ENCODE results near the gene URI1. TPM values are rescaled to one million over a fixed set of nuclear protein-coding genes. Genes with fewer than 3 reads are reported as not detected.

The URI1 gene
- total RNA-seq, 1 experiment from 2014 or later, result 31.0 TPM

- intact Hi-C loops (cut with micrococcal nuclease), result no loop called here
- Histone ChIP-seq H3K9me3 (ENCODE audit: low read length) (no peaks in the 10 kb centered on the region), H3F3A (ENCODE audit: low read length, unreplicated experiment) (no peaks in the 10 kb centered on the region), H3K9me2 (replicated peaks; ENCODE audit: low read length) (no peaks in the 10 kb centered on the region), H3K36me3 (ENCODE audit: low read depth, low read length) (no peaks in the 10 kb centered on the region), H3K27me3 (ENCODE audit: low read length) (no peaks in the 10 kb centered on the region; the same call in 1 of the 2 replicates), H3K4me2 (ENCODE audit: low read length) (no peak overlapping the region), H3K4me1 (ENCODE audit: insufficient read depth, low read length) (no peaks in the 10 kb centered on the region), H4K20me1 (ENCODE audit: low read length) (no peaks in the 10 kb centered on the region), H3K9ac (ENCODE audit: low read length) (no peak overlapping the region), H2AFZ (ENCODE audit: low read length) (no peak overlapping the region), H3K27ac (ENCODE audit: low read length) (no peak overlapping the region), H3K4me3 (ENCODE audit: low read length) (no peak overlapping the region), H3K79me2 (ENCODE audit: low read length) (no peaks in the 10 kb centered on the region)
- DNase-seq, result no peak
- TF ChIP-seq EZH2phosphoT487 (IDR thresholded peaks at IDR 0.05; ENCODE audit: borderline replicate concordance, low read length) (no peak), EZH2 (IDR thresholded peaks at IDR 0.05; ENCODE audit: low read length, unreplicated experiment) (no peak), CTCF (conservative IDR thresholded peaks at IDR 0.05; ENCODE audit: low read depth, low read length) (0 out of 2 replicates have a peak, but pooled peaks have one; percentile 10)
- ATAC-seq, result no peak
- ChIA-PET POLR2A (ENCODE audit: unreplicated experiment) (no interaction called here), CTCF (interaction anchor here (0.6 kb wide), 1 partner anchor 48 kb away, joined by 3 read pairs; no protein-coding TSS in a partner anchor)
- BruUV-seq (replicated peaks), result no TSS peak
Measured at GRCh38 chr19:29923653-29924052, 18.4 kb upstream of the URI1 start.

GRCh38 chr19:29926031-29926430 is 16.0 kb upstream of the URI1 start:
- H3K79me2 ChIP-seq (ENCODE audit: low read length), result no peaks in the 10 kb centered on the region
- H3K36me3 ChIP-seq (ENCODE audit: low read depth, low read length), result no peaks in the 10 kb centered on the region
- no peaks in the 10 kb centered on the region for H3K9me3 ChIP-seq (ENCODE audit: low read length)
- CTCF ChIA-PET, result no interaction called here
- DNase-seq (no peak), ATAC-seq (no peak)
- no peak overlapping the region for H3K9ac ChIP-seq (ENCODE audit: low read length)
- BruUV-seq (replicated peaks), result no TSS peak
- no peaks in the 10 kb centered on the region for H3K27me3 ChIP-seq (ENCODE audit: low read length)
- POLR2A ChIA-PET (ENCODE audit: unreplicated experiment), result no interaction called here
- no peak for TF ChIP-seq CTCF (conservative IDR thresholded peaks at IDR 0.05; ENCODE audit: low read depth, low read length)
- TF ChIP-seq EZH2phosphoT487 (IDR thresholded peaks at IDR 0.05; ENCODE audit: borderline replicate concordance, low read length), result no peak
- TF ChIP-seq EZH2 (IDR thresholded peaks at IDR 0.05; ENCODE audit: low read length, unreplicated experiment), result no peak
- intact Hi-C loops (cut with micrococcal nuclease), result no loop called here
- no peak overlapping the region for H3K4me2 ChIP-seq (ENCODE audit: low read length)
- no peak overlapping the region for H2AFZ ChIP-seq (ENCODE audit: low read length)
- H3K4me3 ChIP-seq (ENCODE audit: low read length), result no peak overlapping the region
- H3F3A ChIP-seq (ENCODE audit: low read length, unreplicated experiment), result no peaks in the 10 kb centered on the region
- no peaks in the 10 kb centered on the region for H3K4me1 ChIP-seq (ENCODE audit: insufficient read depth, low read length)
- H4K20me1 ChIP-seq (ENCODE audit: low read length), result no peaks in the 10 kb centered on the region
- no peaks in the 10 kb centered on the region for H3K9me2 ChIP-seq (replicated peaks; ENCODE audit: low read length)
- H3K27ac ChIP-seq (ENCODE audit: low read length), result no peak overlapping the region

GRCh38 chr19:29926801-29927200 is 15.2 kb upstream of the URI1 start:
- no peaks in the 10 kb centered on the region for H4K20me1 ChIP-seq (ENCODE audit: low read length)
- TF ChIP-seq EZH2phosphoT487 (IDR thresholded peaks at IDR 0.05; ENCODE audit: borderline replicate concordance, low read length) (no peak), EZH2 (IDR thresholded peaks at IDR 0.05; ENCODE audit: low read length, unreplicated experiment) (no peak), CTCF (conservative IDR thresholded peaks at IDR 0.05; ENCODE audit: low read depth, low read length) (no peak)
- ChIA-PET POLR2A (ENCODE audit: unreplicated experiment) (no interaction called here), CTCF (no interaction called here)
- H2AFZ ChIP-seq (ENCODE audit: low read length), result no peak overlapping the region
- H3K36me3 ChIP-seq (ENCODE audit: low read depth, low read length), result no peaks in the 10 kb centered on the region
- intact Hi-C loops (cut with micrococcal nuclease), result no loop called here
- no TSS peak for BruUV-seq (replicated peaks)
- H3K27ac ChIP-seq (ENCODE audit: low read length), result no peak overlapping the region
- no peak overlapping the region for H3K4me3 ChIP-seq (ENCODE audit: low read length)
- no peaks in the 10 kb centered on the region for H3K79me2 ChIP-seq (ENCODE audit: low read length)
- no peaks in the 10 kb centered on the region for H3K27me3 ChIP-seq (ENCODE audit: low read length)
- no peak overlapping the region for H3K4me2 ChIP-seq (ENCODE audit: low read length)
- no peak overlapping the region for H3K9ac ChIP-seq (ENCODE audit: low read length)
- H3F3A ChIP-seq (ENCODE audit: low read length, unreplicated experiment), result no peaks in the 10 kb centered on the region
- H3K9me3 ChIP-seq (ENCODE audit: low read length), result no peaks in the 10 kb centered on the region
- DNase-seq, result no peak
- no peaks in the 10 kb centered on the region for H3K9me2 ChIP-seq (replicated peaks; ENCODE audit: low read length)
- H3K4me1 ChIP-seq (ENCODE audit: insufficient read depth, low read length), result no peaks in the 10 kb centered on the region
- no peak for ATAC-seq
